Small intestine (tissue), 4 donors: ENCODE results near the gene TRIM46. TPM values are rescaled to one million over a fixed set of nuclear protein-coding genes. Genes with fewer than 3 reads are reported as not detected.

Experiments used
- polyA plus RNA-seq, 4 donors: library from polyadenylated mRNA; stranded (reverse) in 3 of 4; unstranded in 1 of 4; fragments of 200-250 nt in 3 of 4; fragments of 120-200 nt in 1 of 4; gene quantifications; one replicate each; pipeline versions ENCODE4 v1.2.1 to v1.2.3, GENCODE V29; 2013
- donor health status: healthy with polysubstance abuse.
- donor health status: Bipolar disorder and iron deficiency.
- donor health status: healthy.

The TRIM46 gene
- polyA plus RNA-seq, 4 donors = 0.27 to 0.64 (median 0.57) TPM; not detected in 1

Other genes with a start within 250 kb of the TRIM46 start
- 100 to 1,000 TPM in 1 of 4 donors, 10 to 100 TPM in 3; 44.8 to 120 (median 76.0) TPM for gene PMVK, start 237.1 kb upstream of the TRIM46 start, polyA plus RNA-seq
- 10 to 100 TPM; 31.9 to 97.8 (median 37.8) TPM for gene PBXIP1, start 217.8 kb upstream of the TRIM46 start, polyA plus RNA-seq
- 10 to 100 TPM; 22.1 to 34.7 (median 24.8) TPM for gene PYGO2, start 212.1 kb upstream of the TRIM46 start, polyA plus RNA-seq
- gene SHC1, start 203.1 kb upstream of the TRIM46 start, polyA plus RNA-seq = 10 to 100 TPM; 59.7 to 84.8 (median 66.7) TPM
- 100 to 1,000 TPM in 1 of 4 donors, 10 to 100 TPM in 3; 63.7 to 117 (median 75.6) TPM for gene CKS1B, start 199.2 kb upstream of the TRIM46 start, polyA plus RNA-seq
- 10 to 100 TPM; 25.1 to 51.4 (median 34.4) TPM for gene FLAD1, start 190.5 kb upstream of the TRIM46 start, polyA plus RNA-seq
- gene LENEP, start 180.3 kb upstream of the TRIM46 start, polyA plus RNA-seq = under 1 TPM in 1 of 4 donors, not detected in 3; 0.64 TPM
- 100 to 1,000 TPM in 2 of 4 donors, 10 to 100 TPM in 2; 51.5 to 222 (median 115) TPM for gene ZBTB7B, start 171.0 kb upstream of the TRIM46 start, polyA plus RNA-seq
- gene DCST2, start 140.1 kb upstream of the TRIM46 start, polyA plus RNA-seq = 10 to 100 TPM in 2 of 4 donors, 1 to 10 TPM in 2; 1.9 to 27.1 (median 10.6) TPM
- under 1 TPM in 2 of 4 donors, not detected in 2; 0.10 to 0.56 TPM for gene DCST1, start 140.0 kb upstream of the TRIM46 start, polyA plus RNA-seq
- 100 to 1,000 TPM in 3 of 4 donors, 10 to 100 TPM in 1; 24.9 to 206 (median 147) TPM for gene ADAM15, start 122.5 kb upstream of the TRIM46 start, polyA plus RNA-seq
- 10 to 100 TPM; 16.8 to 41.3 (median 17.4) TPM for gene EFNA4, start 110.1 kb upstream of the TRIM46 start, polyA plus RNA-seq
- 1 to 10 TPM; 2.0 to 7.0 (median 5.4) TPM for gene EFNA3, start 95.0 kb upstream of the TRIM46 start, polyA plus RNA-seq
- 100 to 1,000 TPM in 3 of 4 donors, 10 to 100 TPM in 1; 50.6 to 166 (median 145) TPM for gene EFNA1, start 46.0 kb upstream of the TRIM46 start, polyA plus RNA-seq
- gene SLC50A1, start 38.0 kb upstream of the TRIM46 start, polyA plus RNA-seq = 10 to 100 TPM; 44.6 to 99.5 (median 61.9) TPM
- 100 to 1,000 TPM in 3 of 4 donors, 10 to 100 TPM in 1; 68.5 to 306 (median 238) TPM for gene DPM3, start 33.3 kb upstream of the TRIM46 start, polyA plus RNA-seq
- gene KRTCAP2, start 545 bp upstream of the TRIM46 start, polyA plus RNA-seq = 100 to 1,000 TPM; 144 to 286 (median 201) TPM
- 10 to 100 TPM; 11.3 to 24.9 (median 14.8) TPM for gene THBS3, start 34.0 kb downstream of the TRIM46 start, polyA plus RNA-seq
- gene MTX1, start 34.8 kb downstream of the TRIM46 start, polyA plus RNA-seq = 10 to 100 TPM; 40.0 to 72.2 (median 49.4) TPM
- gene ENTREP3, start 81.6 kb downstream of the TRIM46 start, polyA plus RNA-seq = 10 to 100 TPM; 14.3 to 21.3 (median 16.8) TPM
- gene SCAMP3, start 88.5 kb downstream of the TRIM46 start, polyA plus RNA-seq = 10 to 100 TPM; 32.7 to 61.8 (median 53.8) TPM
- gene CLK2, start 99.7 kb downstream of the TRIM46 start, polyA plus RNA-seq = 10 to 100 TPM; 27.0 to 66.9 (median 37.7) TPM
- 10 to 100 TPM in 2 of 4 donors, 1 to 10 TPM in 2; 4.0 to 15.0 (median 8.1) TPM for gene HCN3, start 103.6 kb downstream of the TRIM46 start, polyA plus RNA-seq
- 10 to 100 TPM in 1 of 4 donors, 1 to 10 TPM in 3; 3.8 to 69.0 (median 7.4) TPM for gene PKLR, start 127.6 kb downstream of the TRIM46 start, polyA plus RNA-seq
- gene FDPS, start 135.0 kb downstream of the TRIM46 start, polyA plus RNA-seq = 100 to 1,000 TPM; 172 to 343 (median 195) TPM
- 10 to 100 TPM; 32.7 to 60.8 (median 44.6) TPM for gene RUSC1, start 147.0 kb downstream of the TRIM46 start, polyA plus RNA-seq